ACHN (cell line): Measurements from ENCODE around the gene ENTPD1.
"Not testable (repeated sequence)": the region's sequence is repeated elsewhere in the genome, so short reads cannot be mapped to it uniquely, and the experiment has no call there.

Source experiments
- DNase-seq: peaks from one replicate; pipeline ENCODE4 v3.0.0-alpha.2; 2015
- in situ Hi-C: cut with HindIII; loops from 2 replicates; pipeline ENCODE4 v1.10.0; 2017; ENCODE audit warnings: low sequenced_read_pairs, low pct_ligation_motif_present, low pct_unique_long_range_greater_than_20kb

ENTPD1 gene

GRCh38 chr10:95791425-95791979 is 35.5 kb downstream of the ENTPD1 start:
- in situ Hi-C loops = no loop called here
- no peak for DNase-seq

GRCh38 chr10:95792211-95792780 is 36.3 kb downstream of the ENTPD1 start:
- in situ Hi-C loops = no loop called here
- no peak for DNase-seq

- no peak for DNase-seq
- in situ Hi-C loops = no loop called here
These were observed 36.9 kb downstream of the ENTPD1 start for GRCh38 chr10:95792874-95793285.

GRCh38 chr10:95793401-95794045 is 37.6 kb downstream of the ENTPD1 start:
- no peak for DNase-seq
- in situ Hi-C loops = no loop called here

- DNase-seq = no peak
- in situ Hi-C loops = no loop called here
These were observed 38.2 kb downstream of the ENTPD1 start for GRCh38 chr10:95794195-95794594.

- in situ Hi-C loops = no loop called here
- no peak for DNase-seq
These were observed 39.6 kb downstream of the ENTPD1 start for GRCh38 chr10:95795602-95796001.

- DNase-seq = no peak
- in situ Hi-C loops = no loop called here
These were observed 40.5 kb downstream of the ENTPD1 start for GRCh38 chr10:95796504-95796903.

GRCh38 chr10:95798096-95798855 is 42.3 kb downstream of the ENTPD1 start:
- in situ Hi-C loops = no loop called here

GRCh38 chr10:95800286-95800685 is 44.3 kb downstream of the ENTPD1 start:
- DNase-seq, in situ Hi-C loops: not testable (repeated sequence)

More at GRCh38 chr10:95798096-95798855, 42.3 kb downstream of the ENTPD1 start:
- no peak for DNase-seq

- in situ Hi-C loops = not testable (repeated sequence)
These were observed 50.9 kb downstream of the ENTPD1 start for GRCh38 chr10:95806687-95807380.

GRCh38 chr10:95808705-95809308 is 52.8 kb downstream of the ENTPD1 start:
- DNase-seq, in situ Hi-C loops: not testable (repeated sequence)

More at GRCh38 chr10:95806687-95807380, 50.9 kb downstream of the ENTPD1 start:
- DNase-seq = not testable (repeated sequence)

GRCh38 chr10:95809370-95810197 is 53.6 kb downstream of the ENTPD1 start:
- DNase-seq = no peak
- in situ Hi-C loops = no loop called here

- in situ Hi-C loops = no loop called here
- no peak for DNase-seq
These were observed 54.4 kb downstream of the ENTPD1 start for GRCh38 chr10:95810198-95810976.

GRCh38 chr10:95813054-95813685 is 57.2 kb downstream of the ENTPD1 start:
- no peak for DNase-seq
- in situ Hi-C loops = no loop called here

GRCh38 chr10:95814011-95814727 is 58.2 kb downstream of the ENTPD1 start:
- DNase-seq = no peak
- in situ Hi-C loops = no loop called here

GRCh38 chr10:95815133-95815532 is 59.2 kb downstream of the ENTPD1 start:
- in situ Hi-C loops = no loop called here

More at GRCh38 chr10:95815133-95815532, 59.2 kb downstream of the ENTPD1 start:
- no peak for DNase-seq
